Measurements from ENCODE around the gene SLC2A11.
"Not testable (repeated sequence)": the region's sequence is repeated elsewhere in the genome, so short reads cannot be mapped to it uniquely, and the experiment has no call there.

Gene SLC2A11

DNA sequence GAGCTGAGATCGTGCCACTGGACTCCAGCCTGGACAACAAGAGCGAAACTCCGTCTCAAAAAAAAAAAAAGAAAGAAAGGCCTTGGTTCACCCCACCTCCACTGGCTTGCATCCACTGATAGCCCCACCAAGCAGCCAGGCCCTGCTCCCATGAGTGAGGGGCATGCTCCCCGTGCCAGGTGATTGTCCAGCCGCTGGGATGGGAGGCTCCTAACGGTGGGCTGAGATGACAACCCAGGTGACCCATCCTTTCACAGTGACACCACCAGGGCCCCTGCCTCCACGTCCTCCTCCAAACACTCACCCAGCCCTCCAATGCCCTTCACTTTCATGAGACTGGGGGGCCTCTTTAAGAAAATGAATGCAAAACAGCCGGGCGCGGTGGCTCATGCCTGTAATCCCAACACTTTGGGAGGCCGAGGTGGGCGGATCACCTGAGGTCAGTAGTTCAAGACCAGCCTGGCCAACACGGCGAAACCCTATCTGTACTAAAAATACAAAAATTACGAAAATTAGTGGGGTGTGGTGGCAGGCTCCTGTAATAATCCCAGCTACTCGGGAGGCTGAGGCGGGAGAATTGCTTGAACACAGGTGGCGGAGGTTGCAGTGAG, 10.3 kb upstream of the SLC2A11 start:
- no peak for DNase-seq

DNA sequence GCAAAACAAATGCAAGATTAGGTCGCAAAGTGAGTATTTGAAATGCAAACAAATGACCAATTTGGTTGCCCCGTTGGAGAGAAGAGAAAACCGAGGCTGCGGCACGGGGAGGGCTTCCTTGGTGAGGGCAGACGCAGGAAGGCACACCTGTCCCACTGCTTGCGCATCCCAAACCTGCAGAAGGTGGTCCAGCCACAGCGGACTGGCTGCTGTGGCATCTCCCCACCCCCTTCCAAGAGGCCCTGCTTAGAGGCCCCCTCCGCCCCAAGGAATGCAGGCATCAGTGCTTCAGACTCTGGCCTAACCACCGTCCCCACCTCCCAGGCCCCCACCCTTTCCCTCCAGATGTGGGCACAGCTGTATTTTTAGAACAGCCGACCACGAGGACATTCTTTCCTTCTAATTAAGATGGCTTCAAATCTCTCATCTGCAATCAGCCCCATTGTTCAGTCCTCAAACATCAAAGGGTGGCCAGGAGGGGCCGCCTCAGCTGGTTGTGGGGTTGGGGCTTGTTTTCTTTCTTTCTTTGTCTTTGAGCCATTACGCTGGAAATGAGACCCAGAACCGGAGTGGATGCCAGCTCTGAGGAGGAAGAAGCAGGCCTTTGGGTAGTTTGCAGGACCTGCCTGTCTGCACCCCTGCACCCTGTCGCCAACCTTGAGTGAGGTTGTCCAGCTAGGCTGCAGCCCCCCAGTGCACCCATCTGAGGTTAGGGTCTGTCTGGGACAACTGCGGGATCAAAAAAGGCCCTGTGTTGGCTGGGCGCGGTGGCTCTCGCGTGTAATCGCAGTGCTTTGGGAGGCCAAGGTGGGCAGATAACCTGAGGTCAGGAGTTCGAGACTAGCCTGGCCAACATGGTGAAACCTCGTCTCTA, 9.4 kb upstream of the SLC2A11 start:
- DNase-seq: no peak

DNA sequence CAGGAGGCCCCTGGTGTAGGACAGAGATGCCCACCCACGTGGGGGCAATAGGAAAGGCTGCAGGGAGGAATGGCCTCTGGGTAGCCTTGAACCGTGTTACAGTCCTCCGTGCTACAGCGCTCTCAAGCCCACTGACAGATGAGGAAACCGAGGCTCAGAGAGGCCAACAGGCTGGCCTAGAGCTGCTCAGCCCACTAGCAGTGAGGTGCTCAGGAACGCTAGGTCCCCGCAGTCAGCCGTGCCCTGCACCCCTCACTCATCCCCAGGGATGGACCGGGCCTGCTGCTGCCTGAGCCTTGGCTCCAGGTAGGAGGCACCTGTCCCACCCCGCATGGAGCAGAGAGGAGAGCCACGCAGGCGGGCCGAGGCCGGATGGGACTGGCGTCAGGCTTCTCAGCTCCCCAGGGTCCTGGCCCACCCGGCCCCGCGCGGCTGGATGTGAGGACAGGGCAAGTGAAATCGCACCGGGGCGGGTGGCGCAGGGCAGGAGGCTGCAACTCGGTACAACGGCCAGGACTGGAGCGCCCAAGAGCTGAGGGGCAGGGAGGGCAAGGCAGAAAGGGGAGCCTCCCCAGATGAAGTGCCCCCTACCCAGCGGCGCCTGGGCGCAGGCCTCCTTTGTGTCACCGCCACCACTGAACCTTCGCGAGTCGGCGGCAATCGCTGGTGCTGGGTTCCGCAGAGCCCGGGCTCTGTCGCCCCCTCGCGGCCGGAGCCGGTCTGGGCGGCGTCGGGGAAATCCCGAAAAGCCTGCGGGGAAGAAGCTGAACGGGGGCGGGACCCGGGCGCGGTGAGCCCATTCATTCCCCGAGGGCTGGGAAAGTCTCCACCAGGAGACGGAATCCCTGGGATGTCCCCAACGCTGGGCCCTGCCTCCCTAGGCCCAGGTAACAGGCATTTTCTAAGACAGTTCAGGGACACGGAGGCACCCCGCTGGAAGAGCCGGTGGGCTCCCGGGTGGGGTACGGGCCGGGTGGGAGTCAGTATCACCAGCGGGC, 8.4 kb upstream of the SLC2A11 start:
- DNase-seq: peak; percentile 35

DNA sequence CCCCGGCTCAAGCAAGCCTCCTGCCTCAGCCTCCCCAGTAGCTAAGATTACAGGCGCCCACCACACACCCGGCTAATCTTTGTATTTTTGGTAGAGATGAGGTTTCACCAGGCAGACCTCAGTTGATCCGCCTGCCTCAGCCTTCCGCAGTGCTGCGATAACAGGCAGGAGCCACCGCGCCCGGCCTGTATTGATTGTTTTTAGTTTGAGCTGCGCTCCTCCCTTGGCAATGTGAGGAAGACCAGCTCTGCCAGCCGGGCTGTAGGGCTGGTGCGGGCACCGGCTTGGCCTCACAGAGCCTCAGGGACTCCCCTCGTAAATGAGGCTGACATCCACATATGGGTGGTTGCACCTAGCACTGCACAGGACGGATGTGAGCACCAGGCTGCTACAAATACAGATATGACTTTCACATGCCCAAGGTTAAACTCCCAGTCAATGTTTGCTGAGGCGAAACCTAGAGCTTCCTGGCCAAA, 7.5 kb upstream of the SLC2A11 start:
- no peak for DNase-seq

DNA sequence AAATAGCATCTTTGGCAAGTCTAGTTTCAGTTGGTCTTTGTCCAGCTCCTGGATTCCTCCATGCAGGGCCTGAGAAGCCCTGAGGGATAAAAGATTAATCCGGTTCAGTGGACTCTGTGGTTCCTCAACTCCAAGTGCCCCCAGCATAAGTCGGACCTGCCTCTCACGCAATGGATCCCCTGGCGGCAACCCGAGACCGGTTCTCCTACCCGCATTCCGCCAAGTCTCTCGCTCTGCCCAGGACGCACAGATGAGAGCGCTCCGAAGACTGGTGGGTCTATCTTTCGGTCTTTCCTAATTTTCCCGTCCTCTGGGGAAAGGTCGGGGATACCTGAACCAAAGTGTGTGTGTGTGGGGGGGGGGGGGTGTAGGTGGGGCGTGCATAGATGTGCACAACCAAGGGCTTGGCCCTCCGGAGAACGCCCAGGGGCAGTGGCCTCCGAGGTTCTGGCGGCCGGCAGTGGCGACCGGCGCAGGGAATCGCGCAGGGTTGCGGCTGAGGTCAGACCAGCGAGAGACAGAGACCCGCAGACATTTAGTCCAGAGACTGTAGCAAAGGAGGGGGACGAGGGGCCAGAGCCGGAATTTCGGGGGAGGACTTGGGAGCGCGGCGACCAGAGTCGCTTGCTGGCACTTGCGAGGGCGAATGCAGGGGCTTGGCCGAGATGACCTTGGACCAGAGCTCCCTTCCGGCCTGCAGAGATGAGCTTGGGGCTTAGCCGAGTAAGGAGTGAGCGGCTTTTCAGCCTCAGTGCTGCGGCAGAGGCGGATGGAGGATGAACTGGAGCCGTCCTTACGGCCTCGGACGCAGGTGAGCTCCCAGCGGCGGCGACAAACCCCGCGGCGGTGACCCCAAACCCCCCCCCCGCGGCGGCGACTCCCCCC, 712 bp upstream of the SLC2A11 start:
- DNase-seq: peak; percentile 53

DNA sequence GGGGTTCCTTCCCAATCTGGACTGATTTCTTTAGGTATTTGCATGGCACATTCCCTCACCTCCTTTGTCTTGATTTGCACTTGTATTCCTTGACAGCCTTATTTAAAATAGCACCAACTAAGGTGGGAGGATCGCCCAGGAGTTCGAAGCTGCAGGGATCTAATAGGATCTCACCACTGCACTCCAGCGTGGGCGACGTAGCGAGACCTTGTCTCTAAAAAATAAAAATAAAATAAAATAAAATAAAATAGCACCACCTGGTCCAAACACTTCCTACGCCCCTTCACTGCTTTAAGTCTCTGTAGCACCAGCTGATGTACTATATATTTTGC, 775 bp downstream of the SLC2A11 start:
- DNase-seq: no peak

DNA sequence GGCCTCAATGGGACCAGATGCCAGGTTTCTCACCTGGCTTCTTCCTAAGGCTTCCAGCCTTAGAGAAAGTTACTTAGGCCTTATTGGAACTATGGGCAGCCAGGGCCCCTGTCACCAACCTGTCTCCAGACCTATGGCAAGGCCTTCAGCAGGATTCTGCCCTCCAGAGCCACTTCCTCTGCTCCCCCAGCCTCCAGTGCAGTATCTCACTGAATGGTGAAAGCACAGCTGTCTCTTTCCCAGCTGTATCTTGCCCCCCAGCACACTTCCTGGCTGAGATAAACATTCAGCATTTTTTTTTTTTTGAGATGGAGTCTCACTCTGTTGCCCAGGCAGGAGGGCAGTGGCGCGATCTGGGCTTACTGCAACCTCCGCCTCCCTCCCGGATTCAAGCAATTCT, 1.5 kb downstream of the SLC2A11 start:
- no peak for DNase-seq

DNA sequence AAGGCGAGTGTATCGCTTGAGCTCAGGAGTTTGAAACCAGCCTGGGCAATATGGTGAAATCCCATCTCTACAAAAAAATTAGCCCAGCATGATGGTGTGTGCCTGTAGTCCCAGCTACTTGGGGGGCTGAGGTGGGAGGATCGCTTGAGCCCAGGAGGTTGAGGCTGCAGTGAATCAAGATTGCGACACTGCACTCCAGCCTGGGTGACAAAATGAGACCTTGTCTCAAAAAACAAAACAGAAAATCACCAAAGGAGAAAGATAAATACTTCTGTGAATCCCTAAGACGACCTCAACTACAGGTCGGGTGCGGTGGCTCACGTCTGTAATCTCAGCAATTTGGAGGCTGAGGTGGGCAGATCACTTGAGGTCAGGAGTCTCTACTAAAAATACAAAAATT, 2.5 kb downstream of the SLC2A11 start:
- not testable (repeated sequence) for DNase-seq

DNA sequence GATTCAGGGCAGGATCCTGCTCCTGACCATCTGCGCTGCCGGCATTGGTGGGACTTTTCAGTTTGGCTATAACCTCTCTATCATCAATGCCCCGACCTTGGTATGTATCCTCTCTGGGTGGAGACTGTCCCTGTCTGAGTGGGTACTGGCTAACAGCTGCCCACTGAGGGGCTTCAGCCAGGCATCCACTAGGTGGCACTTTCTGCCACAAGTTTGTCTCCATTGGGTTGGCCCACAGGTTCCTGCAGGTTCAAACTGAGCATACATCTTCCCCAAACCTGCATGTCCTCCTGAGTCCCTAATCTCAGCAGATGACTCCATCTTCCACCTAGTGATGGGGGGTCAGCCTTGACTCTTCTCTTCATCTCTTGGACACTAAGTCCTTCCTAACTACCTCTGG, 4.4 kb downstream of the SLC2A11 start:
- peak; percentile 1 for DNase-seq

DNA sequence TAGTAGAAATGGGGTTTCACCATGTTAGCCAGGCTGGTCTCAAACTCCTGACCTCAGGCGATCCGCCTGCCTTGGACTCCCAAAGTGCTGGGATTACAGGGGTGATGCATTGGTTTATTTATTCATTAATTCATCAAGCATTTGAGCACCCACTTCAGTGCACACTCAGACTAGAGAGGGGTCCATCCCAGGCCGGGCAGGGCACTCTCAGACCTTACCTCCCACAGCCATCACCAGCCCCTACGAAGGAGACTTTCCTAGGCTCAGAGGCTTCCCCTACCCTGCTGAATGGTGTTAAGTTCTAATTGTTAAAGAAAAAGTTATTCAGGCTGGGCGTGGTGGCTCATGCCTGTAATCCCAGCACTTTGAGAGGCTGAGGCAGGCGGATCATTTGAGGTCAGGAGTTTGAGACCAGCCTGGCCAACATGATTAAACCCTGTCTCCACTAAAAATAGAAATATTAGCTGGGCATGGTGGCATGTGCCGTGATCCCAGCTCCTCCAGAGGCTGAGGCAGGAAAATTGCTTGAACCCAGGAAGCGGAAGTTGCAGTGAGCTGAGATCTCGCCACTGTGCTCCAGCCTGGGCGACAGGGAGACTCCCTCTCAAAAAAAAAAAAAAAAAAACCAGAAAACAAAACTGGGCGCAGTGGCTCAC, 7.0 kb downstream of the SLC2A11 start:
- DNase-seq: not testable (repeated sequence)

DNA sequence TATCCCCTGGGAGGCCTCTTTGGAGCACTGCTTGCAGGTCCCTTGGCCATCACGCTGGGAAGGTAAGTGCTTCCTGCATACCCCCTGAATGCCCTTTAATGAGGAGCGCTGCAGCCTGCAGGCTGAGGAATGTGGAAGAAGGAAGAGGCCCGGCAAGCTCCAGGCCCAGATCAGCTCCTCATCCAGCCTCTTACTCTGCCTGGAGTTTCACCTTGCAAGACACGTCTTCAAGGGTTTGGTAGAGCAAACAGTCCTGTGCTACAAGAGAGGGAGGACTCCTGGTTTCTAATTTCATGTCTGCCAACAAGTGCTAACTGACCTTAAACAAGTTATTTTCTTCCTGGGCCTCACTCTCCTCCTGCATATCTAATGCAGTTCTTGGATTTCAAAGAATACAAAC, 10.9 kb downstream of the SLC2A11 start:
- DNase-seq: no peak

DNA sequence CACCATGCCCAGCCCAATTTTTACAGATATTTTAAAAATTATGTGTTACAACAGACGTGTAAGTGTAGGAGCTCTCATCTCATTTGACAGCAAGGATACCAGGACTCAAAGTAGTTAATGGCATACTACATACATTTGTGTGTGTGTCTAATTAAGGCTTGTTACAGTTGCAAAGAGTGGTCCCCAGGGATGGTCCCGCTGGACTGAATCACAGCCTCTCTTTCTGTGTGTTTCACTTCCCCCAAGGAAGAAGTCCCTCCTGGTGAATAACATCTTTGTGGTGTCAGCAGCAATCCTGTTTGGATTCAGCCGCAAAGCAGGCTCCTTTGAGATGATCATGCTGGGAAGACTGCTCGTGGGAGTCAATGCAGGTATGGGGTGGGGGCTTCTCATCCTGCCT, 17.2 kb downstream of the SLC2A11 start:
- no peak for DNase-seq

DNA sequence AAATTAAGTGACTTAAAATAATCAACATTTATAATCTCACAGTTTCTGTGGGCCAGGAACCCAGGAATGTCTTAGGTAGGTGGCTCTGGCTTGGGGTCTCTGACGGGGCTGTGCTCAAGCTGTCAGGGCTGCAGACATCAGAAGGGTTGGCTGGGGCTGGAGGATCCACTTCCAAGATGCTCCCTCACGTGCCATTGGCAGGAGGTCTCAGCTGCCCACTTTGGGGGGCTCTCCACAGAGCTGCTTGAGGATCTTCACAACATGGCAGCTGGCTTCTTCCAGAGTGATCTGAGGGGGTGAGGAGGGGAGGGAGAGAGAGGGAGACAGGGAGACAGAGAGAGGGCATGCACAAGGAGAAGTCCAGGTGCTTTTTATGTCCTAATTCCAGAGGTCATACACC, 18.1 kb downstream of the SLC2A11 start:
- no peak for DNase-seq

DNA sequence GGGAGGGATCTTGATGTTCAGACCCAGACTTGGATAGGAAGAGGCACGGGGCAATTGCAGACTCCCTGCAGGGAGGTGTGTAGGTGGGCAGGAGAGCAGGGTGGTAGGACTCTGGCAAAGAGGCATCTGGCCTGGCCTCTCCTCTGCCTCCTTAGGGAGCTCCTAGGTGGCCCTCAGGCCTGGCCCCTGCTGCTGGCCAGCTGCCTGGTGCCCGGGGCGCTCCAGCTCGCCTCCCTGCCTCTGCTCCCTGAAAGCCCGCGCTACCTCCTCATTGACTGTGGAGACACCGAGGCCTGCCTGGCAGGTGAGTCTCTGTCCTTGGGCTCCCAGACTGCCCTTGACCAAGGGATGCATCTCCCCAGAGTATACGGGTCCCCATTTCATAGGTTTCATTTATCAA, 19.9 kb downstream of the SLC2A11 start:
- DNase-seq: no peak

DNA sequence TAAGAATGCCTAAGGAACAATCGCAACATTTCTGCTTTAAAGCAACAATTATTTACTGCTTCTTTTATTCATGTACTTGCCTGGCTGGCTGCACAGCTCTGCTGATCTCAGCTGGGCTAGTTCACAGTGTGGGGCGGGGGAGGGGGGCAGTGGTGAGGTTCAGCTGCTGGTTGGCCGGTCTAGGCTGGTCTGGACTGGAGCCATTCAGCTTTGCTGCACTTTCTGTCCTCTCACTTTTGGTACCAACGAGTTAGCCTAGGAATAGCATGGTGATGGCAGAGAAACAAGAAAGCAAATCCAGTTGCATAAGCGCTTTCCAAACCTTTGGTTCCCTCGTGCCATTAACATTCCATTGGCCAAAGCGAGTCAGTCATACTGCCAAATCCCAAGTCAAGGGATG, 20.5 kb downstream of the SLC2A11 start:
- no peak for DNase-seq

DNA sequence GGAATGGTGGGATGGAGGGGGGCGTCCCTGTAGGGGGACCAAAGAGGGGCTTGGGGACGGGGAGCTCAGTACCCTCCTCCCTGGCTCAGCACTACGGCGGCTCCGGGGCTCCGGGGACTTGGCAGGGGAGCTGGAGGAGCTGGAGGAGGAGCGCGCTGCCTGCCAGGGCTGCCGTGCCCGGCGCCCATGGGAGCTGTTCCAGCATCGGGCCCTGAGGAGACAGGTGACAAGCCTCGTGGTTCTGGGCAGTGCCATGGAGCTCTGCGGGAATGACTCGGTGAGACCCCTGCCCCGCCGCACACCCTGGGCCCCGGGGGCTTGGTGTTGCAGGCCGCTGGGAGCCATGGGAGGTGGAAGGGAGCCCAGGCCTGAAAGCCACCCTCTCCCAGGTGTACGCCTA, 24.7 kb downstream of the SLC2A11 start:
- no peak for DNase-seq

DNA sequence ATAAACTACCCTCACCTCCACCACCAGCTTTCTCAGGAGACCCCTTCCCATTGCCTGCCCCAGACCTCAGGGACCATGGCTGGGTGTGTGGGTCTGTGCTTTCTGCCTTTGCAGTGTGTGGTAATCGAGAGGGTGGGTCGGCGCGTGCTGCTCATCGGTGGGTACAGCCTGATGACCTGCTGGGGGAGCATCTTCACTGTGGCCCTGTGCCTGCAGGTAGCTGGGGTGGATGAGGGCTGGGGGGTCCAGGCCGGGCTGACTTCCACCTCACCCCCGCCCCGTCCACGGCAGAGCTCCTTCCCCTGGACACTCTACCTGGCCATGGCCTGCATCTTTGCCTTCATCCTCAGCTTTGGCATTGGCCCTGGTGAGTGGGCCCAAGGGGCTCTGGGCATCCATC, 26.0 kb downstream of the SLC2A11 start:
- DNase-seq: no peak

DNA sequence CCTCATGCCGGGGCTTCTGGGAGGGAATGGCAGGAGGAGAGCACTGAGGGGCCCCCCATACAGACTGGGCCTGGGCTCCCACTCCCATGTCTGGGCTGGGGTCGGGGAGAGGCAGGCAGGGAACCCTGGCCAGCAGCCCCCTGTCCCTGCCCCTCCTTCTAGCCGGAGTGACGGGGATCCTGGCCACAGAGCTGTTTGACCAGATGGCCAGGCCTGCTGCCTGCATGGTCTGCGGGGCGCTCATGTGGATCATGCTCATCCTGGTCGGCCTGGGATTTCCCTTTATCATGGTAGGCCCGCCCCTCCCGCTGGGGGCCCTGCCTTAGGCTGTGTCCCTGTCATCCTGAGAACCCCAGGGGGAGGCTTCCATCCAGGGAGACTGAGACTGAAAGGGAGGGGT, 26.5 kb downstream of the SLC2A11 start:
- DNase-seq: no peak

DNA sequence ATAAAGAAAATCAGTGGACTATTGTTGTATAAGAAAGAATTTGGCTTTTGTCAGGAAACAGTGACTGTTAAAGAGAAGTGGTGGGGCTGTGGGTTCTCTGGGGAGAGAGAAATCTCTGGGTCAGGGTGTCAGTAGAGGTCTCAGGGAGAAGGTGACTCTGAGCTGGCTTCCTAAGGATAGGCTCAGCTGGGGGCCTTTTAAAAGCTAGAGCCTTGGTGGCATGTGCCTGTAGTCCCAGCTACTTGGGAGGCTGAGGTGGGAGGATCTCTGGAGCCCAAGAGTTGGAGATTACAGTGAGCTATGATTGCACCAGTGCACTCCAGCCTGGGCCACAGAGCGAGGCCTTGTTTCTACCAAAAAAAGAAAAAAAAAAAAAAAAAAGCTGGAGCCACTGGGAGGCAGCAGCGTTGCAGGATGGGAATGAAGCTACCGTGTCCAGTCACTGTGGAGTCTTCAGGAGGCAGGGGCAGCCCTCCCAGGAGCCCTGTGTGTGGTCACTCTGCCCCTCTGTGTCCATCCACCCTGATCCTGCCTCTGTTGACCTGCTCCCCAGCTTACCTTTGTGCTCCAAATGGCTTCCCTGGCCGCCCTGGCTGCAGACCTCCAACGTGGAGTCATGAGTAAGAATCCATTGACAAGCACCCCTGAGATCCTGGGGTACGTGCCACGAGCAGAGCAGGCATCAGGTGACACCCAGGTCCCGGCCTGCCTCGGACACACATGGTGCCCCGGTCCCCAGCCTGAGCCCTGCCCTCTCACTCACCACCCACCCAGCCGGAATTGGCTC, 31.1 kb downstream of the SLC2A11 start:
- no peak for DNase-seq

DNA sequence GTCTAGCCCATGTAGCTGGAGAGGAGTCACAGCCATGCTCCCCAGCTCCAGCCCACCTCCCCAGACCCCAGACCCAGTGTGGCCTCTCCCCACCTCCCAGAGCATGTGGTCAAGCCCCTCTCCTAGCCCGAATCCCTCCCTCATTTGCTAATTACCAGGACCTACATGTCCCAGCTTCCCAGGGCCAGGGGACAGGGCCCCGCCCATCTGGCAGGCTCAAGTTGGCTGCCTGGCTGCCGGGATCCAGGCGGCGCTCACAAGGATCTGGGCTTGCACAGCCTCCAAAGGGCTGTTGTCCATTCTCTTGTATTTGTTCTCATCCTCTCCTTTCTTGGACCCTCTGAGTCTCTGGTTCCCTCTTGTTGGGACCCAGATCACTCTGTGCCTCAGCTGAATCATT, 31.9 kb downstream of the SLC2A11 start:
- no peak for DNase-seq

DNA sequence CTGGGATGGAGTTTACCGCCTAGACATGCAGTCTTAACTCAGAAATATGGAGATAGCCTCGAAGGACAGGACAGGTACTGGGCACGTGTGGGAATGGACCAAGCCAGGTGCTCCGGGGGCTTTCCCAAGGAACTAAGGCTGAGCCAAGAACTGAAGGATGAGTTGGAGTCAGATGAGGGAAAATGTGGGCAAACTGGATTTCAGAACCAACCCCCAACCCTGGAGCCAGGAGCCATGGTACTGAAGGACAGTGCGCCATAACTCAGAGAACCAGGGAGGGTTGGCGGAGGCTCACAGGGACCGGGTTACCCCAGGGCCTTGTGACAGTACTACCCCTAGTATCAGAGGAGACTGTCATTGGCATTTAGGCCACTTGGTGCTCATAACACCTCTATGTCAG, 34.1 kb downstream of the SLC2A11 start:
- DNase-seq: no peak
